Activated CD8-positive, alpha-beta memory T cell treated with anti-CD3 and anti-CD28 coated beads for 4 hours (primary cell): Measurements from ENCODE around the gene ARL6IP5.

ENCODE experiments used
- DNase-seq, 2 donors: peaks; one replicate each; pipeline ENCODE4 v3.0.0-alpha.2; 2020; ENCODE audit warnings: low read depth in 2 of 2

ARL6IP5 gene

DNA sequence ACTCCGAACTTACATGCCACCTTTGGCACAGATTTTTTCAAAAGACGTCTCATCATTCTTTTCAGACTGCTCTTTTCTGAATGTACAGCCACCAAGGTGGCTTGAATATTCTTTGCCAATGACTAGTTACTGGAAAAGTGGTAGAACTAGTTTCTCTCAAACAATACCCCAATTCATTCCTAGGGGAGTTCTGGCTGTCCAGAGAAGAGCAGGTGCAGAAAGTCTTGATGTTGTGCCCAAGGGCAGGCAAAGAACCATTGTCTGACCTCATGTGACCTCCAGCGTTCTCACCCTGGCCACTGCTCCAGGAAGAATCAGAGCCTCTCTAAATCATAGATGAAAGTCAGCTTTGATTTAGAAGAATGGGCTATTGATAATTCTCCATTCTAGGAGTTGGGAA lies 32.2 kb downstream of the ARL6IP5 start:
- no peak for DNase-seq

DNA sequence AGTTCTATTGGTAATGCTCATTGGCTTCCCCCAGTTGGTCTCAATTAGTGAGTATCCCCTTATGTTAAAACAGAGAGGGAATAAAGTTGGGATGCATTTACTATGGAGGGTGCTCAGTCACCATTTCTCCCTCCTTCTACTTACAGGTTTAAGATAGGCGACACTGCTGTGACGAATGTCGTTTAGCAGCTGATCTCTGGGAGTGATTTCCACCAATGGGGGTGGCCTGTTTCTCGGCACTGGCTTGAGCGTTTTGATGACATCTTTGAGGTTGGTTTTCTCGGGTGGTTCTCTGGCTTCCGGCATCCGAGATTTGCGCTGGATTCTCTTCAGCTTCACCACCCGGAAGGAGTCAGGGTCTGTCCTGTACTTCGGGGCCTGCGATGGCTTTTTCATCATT lies 33.8 kb downstream of the ARL6IP5 start:
- no peak for DNase-seq

DNA sequence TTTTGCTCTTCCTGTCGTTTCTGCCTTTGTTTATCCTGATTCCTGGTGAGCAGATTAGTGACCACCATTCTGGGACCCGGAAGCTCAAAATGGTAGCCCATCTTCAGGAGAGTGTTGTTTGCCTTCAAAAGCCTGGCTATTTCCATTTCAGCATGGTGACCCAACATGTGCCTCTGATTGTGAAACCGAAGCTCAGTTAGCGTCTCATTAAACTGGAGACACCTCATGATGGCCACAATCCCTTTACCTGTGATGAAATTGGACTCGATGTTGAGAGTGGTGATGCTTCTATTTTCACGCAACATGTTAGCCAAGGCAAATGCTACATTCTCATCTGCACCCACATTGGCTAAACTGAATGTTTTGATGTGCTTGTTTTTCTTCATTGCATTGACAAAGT lies 34.4 kb downstream of the ARL6IP5 start:
- no peak for DNase-seq

DNA sequence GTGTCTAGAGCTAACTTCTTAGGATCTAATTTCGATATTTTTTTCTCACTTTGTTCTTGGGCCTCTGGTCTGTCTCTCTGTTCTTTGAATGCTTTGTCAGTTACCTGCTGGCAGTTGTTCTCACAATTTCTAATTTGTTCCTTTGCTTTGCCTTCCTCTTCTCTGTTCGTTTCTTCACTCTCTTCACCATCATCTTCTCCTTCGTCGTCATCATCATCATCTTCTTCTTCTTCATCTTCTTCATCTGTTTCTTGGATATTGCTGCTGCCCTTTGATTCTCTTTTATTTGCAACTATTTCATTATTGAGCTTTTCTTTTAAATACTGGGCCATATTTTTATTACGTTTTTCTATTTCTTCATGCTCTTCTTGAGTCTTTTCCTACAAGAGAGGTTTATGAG lies 34.9 kb downstream of the ARL6IP5 start:
- no peak for DNase-seq

DNA sequence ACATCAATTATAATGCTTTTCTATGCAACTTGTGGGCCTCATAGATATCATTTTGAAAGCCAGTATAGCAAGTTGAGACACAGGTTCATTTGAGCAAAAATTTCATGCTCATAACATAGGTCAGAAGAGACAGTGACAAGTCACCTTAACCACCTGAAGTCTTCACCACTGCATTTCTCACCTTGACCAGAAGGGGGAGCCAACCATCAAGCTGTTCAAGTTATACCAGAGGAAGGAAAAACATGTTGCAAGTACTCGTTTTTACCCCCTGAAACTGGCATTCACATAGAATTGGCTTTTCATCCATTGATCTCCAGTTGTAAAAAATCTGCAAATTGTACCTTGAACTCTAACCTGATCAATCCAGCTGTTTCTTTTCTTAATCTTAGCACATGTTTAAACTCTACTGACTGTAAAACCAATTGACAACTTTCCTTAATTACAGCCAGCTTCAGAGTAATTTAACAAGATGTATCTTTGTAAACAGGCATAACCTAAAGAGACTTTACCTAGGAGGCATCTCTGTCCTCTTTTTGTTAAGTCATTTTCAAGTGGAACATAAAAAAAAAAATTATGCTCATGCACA lies 36.2 kb downstream of the ARL6IP5 start:
- DNase-seq = peak; percentile 72 to 73

DNA sequence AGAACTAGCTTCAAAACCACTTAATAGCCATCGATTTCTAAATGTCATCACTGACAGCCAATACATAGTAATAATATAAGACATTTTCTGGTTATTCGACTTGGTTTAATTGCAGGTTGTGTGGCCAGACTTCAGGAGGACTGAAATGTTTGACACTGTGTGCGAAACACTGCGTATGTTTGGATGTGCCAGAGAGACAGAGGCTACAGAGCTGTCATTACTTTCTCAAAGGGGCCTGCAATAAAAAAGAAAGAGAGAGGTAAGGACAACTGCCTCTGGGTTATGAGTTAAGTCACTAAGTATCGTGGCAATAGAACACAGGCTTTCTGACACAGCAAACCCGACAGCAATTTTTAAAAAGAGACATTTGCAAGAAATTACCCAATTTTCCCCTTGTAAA lies 36.8 kb downstream of the ARL6IP5 start:
- no peak for DNase-seq

DNA sequence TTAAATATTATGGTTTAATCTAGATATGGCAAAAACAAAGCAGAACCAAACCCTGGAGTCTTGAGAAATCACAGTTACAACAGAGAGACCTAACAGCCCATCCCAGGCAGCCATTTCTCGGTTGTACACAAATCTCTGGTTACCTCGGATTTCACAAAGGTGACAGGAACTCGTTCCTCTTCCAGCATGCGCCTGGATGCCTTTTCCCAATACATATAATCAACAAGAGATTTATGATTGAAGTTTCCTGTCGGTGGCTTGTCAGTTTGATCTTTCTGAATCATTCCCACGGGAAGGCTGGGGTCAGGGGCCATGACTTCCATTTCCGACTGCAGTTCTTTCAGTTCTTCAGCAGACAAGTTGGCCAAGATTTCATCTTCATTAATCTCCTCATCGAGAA lies 37.2 kb downstream of the ARL6IP5 start:
- DNase-seq = no peak

DNA sequence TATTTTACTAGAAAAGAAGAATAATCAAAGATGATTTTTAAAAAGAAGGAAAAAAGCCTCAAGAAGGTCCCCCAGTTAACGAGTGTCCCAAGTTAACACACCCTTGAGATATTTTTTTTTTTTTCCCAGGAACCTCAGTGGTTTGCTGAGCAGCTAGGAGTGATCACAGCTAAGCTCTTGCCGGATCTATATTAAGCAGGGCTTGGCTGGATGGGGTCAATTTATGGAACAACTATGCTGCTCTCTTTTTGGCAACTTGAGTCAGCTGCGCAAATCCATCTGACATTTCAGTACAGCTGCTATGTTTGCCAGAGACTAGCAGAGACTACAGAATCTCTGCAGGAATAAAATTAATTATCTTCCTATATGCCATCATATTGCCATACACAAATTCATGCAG lies 37.7 kb downstream of the ARL6IP5 start, which contains the start of gene LMOD3:
TSS of gene LMOD3 (minus strand) at position 193 of the 400 bp plus-strand sequence. CDS start 209 bp downstream, outside the sequence.
- DNase-seq = no peak

DNA sequence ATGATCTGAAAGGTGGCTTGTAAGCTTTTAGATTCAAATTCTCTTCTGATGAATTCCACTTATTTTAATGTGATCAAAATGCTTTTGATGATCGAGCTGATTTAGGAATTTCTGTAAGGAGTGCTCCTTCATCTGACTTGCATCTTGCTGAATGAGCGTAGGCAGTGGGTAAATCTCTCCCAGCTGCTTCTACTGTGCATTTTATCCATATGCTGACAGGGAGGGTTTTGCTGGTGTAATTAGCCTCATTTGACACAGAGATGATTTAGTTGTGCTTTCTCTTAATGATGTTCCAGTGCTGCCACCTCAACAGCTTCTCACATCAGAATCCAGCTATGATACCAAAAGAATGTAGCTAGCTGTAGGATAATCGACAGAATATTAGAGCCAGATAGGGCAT lies 41.5 kb downstream of the ARL6IP5 start:
- DNase-seq = no peak

DNA sequence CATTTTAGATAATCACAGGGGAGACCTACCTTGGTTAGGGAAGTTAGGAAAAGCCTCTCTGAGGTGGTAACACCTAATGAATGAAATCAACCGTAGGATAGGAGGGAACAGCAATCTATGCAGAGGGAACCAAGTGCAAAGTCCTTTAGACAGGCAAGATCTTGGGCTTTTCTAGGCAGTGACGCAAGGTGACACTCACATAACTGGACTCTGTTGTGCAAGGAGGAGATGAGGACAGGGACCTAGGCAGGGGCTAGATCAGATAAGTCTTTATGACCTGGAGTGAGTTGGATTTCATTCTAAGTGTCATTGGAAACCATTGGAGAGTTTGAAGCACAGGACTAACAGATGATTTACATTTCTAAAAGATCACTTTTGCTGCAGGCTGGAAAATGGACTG lies 42.3 kb downstream of the ARL6IP5 start:
- DNase-seq = no peak

DNA sequence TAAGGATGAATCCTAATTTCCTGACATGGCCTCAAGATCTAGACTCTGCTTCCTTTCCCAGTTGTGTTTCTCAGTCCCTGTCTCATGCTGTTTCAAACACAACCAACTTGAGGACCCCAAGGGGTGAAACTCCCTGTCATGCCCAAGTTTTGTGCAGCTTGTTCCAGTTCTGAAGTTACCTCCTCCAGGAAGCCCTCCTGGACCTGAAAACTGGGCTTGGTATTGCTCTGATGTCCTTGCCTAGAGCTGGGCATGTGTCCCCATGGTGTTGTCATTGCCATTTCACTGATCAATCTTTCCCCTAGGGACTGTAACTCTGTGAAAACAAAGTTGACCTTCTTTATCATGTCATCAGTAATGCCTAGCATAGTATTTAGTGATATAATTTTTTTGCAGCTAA lies 43.8 kb downstream of the ARL6IP5 start:
- no peak for DNase-seq

DNA sequence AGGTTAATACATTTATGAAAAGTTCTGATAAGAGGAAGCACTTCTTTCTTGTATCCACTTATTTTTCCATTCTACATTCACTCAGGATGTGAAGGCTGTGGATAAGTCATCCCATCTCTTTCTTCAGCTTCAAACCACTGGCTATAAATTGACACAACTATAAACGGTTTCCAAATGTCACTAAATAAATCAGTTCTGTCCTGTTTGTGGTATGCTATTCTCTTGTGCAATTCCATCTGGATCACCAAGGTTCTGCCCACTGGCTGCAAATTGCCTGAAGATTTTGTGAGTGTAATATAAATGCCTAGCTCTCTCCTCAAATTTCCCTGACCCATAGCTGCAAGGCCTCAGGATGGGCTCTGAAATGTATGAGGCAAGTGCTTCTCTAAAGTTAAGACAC lies 44.8 kb downstream of the ARL6IP5 start:
- DNase-seq = no peak

DNA sequence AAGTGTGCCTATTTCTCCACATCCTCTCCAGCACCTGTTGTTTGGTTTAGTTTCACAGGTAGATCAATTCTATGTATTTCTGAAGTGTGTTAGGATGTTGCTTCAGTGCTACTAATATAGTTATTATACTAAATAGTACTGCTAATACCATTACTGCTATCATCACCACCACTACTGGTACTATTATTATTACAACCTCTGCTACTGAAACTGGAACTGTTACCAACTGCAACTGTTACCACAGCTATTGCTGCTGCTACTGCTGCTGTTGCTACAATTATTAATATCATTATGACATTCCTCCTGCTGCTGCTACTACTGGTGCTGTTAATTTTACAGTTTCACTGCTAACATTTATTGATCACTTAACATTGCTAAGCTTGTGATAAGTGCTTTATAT lies 46.0 kb downstream of the ARL6IP5 start:
- DNase-seq = no peak

DNA sequence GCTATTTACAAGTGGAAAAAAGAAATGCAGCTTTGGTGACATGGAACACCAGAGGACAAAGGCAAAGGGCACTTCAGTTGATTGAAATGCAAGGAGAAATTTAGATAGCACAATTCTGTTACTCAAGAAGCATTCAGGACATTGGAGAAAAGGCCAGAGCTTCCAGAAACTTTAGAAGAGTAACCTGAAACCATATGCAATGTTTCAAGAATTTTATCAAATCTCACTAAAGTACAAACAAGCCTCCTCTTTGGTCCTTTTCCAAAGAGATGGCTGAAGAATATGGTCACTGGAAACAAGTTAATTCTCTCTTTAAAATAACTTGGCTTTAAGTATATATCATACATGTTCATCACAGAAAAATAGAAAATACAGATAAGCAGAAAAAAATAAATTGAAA lies 52.3 kb downstream of the ARL6IP5 start:
- DNase-seq = no peak

DNA sequence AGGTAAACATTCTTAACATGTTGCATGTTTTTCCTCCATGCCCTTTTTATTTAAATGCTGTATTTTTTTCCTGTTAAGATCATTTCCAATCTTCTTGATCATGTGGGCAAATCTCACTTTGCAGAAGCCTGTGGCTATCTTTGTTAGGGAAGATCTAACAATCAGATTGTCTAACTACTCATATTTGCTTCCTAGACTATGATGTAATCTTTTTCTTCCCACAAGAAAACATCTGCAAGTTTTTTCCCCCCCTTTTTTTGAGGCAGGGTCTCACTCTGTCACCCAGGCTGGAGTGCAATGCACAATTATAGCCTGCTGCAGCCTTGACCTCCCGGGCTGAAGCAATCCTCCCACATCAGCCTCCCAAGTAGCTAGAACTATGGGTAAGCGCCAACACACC lies 52.7 kb downstream of the ARL6IP5 start:
- DNase-seq = no peak

DNA sequence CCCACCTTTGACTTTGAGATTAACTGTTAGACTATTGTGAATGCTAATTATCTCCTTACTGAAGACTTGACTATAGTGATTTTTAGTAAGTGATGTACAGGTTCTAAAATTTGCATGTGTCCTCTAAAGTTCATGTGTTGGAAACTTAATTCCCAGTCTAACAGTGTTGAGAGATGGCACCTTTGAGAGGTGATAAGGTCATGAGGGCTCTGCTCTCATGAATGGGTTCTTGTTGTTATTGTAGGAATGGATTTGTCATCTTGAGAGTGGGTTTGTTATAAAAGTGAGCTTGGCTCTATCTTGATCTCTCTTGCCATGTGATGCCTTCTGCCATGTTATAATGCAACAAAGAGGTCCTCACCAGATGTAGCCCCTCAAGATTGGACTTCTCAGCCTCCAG lies 56.6 kb downstream of the ARL6IP5 start:
- DNase-seq = no peak

DNA sequence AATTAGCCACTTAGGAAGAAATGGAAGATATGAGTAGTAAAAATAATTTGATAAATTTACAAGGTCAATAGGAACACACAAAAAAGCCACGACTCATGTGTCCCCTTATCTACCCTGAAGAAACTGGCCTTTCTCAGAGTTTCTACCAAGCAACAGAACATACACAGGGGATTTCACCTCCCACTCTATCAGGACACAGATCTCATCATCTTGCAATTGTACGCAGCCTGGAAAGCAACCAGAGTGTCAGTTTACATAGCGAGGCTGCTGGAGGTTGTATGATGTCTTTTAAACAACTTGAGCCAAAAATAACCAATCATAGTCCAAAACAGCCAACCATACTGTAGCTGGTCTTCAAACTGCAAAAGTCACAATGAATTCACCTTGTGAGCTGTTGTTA lies 57.4 kb downstream of the ARL6IP5 start:
- DNase-seq = no peak

DNA sequence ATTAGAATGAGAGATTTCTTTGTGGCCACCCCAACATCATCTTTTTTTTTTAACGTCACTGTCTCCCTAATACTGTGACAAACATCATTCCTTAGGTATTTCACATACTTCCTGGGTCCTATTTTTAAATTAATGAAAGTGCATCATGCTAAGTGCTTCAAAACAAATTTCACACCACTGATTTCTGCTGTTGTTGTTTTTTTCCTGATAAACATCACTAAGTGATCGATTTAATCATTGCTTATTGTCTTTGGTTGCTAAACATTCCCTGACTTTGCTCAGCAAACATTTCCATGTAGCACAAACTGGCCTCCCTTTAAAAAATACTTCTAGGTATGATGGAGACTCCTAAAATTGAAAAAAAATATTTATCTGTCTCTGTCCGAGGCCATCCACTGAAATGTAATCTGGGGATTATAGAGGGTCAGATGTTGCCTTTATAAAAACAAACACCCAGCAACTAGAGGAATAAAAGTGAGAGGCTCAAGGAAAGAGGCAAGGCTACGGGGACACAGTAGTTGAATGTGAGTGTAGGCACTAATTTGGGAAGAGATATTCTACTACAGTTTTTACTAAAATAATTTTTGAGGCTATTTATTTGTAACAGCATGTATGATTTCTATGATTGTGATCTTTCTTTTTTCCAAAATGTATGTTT lies 58.2 kb downstream of the ARL6IP5 start:
- DNase-seq = no peak

DNA sequence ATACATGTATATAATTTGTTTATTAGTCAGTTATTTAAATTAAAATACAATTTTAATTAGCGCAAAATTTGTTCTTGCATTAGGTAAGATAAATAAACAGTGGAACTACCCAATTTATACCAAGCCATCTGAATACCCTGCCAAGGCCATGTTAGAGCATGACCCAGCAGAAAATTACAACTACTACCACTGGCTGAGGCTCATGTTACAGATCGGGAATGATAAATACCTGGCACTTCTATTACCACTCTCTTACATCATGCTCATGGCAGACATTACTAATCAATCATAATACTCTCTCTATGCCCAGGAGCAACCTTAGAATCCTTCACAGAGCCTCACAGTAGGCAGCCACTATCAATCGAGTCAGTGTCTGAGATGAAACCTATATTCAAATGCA lies 58.9 kb downstream of the ARL6IP5 start:
- no peak for DNase-seq

DNA sequence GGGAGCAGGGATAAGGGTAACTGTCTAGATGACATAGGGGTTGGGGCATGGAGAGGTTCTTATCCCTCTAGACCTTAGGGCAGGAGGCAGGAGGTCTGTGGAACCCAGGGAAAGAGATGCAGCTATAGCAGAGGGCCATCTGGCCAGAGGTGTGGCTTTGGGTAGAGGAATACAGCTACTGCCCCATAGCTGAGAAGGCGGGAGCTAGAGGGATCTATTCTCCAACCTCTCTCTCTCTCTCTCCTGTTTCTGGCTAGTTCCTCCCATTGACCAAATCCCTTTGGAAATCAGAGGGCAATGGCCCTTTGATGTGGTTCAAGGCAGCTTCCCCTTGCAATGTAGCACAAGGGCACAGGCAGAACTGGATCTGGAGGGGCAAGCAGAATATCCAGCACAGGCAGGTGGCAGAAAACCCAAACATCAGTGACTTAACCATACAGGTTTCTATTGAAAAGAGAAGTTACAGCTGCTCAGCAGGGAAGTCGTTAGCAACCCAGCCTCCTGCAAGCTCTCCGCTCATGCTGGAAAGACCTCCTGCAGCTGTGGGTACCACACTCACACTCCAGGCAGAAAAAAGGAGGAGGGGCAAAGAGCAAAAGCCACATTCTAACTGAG lies 60.0 kb downstream of the ARL6IP5 start:
- no peak for DNase-seq

DNA sequence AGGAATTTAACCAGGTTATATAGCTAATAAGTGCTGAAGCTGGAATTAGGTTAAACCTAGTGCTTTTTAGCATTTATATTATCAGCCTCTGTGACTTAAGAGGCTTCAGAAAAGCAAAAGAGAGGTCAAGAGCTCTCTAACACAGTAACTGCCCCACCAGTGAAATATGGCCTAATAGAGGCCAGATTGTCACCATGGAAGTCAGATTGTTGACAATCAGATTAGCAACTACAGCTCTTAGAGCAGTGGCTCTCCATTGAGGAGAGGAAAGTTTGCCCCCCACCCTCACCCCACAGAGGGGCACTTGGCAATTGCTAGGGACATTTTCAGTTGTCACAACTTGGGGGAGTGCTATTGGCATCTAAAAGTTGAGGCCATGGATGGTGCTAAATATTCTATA lies 61.0 kb downstream of the ARL6IP5 start:
- DNase-seq = no peak

DNA sequence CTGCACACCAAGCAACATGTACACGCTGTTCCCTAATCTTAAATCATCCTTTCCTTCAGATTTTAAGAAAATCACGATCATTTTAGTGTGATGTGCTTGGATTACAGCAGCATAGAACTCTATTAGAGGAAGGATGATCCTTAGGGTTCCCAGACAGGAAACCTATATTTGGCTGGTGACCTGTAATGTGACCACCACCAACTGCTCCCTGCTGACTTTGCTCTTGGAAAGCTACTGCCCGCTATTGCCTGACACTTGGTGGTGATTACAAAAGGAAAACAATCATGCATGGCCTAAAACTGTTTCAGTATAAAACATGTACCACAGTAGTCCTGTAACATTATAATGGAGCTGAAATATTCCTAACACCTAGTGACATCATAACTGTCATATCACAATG lies 64.8 kb downstream of the ARL6IP5 start:
- DNase-seq = no peak
